Loucy (cell line): ENCODE measurements around the gene SORCS1.

Experiments
- CTCF ChIP-seq: fragments of 200-600 bp; sonication (generic); conservative IDR thresholded peaks from 2 replicates; pipeline ENCODE4 v1.5.1; 2014; ENCODE audit warnings: mild to moderate bottlenecking, antibody characterized with exemption, low read length
- EZH2phosphoT487 ChIP-seq: fragments of 200-600 bp; IDR thresholded peaks from 2 replicates; pipeline ENCODE4 v1.6.1; 2018; ENCODE audit warnings: antibody characterized with exemption, mild to moderate bottlenecking, moderate library complexity, borderline replicate concordance

DNA sequence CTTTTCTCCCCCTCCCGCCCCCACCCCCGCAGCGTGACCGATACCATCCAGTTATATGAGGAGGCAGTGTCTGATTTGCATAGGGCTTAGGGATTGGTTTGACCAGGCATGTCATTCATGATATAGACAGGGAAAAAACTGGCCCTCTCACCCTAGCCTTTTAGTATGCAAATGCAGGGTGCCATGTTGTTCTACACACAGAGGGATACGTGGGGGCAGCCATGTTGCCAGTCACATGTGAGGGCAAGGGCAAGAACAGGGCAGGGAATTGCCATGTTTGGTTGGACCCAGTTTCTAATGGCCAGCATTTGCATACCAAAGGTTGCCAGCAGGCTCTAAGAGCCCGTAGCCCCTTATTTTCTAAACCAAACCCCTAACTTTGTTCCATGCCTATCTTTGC, 552.1 kb downstream of the SORCS1 start:
- no peak for TF ChIP-seq CTCF
- no peak for TF ChIP-seq EZH2phosphoT487
